K562 (cell line): Measurements from ENCODE around the gene SLC6A6. TPM values are rescaled to one million over a fixed set of nuclear protein-coding genes. Genes with fewer than 3 reads are reported as not detected.

Source experiments
- BRD9 ChIP-seq: fragments of 450-650 bp; IDR thresholded peaks from 2 replicates; pipeline ENCODE4 v1.6.1; 2018; ENCODE audit warnings: low read depth; ENCODE audit not compliant: partially characterized antibody
- CBFB ChIP-seq: sonication (generic); formaldehyde crosslinking; IDR thresholded peaks from 2 replicates; pipeline ENCODE4 v1.4.0; 2020; ENCODE audit warnings: mild to moderate bottlenecking, missing genetic modification reagents
- CBX3 ChIP-seq, 2 experiments: IDR thresholded peaks; 1 replicate in 1 of 2; 2 replicates in 1 of 2; pipeline ENCODE4 v1.6.1; 2012; ENCODE audit warnings: inconsistent platforms in 2 of 2, low read length in 2 of 2, borderline replicate concordance in 1 of 2, control low read depth in 1 of 2
- ESRRA ChIP-seq: fragments of 450-650 bp; IDR thresholded peaks from 2 replicates; pipeline ENCODE4 v1.6.1; 2014; ENCODE audit warnings: low read depth, mild to moderate bottlenecking, moderate library complexity, borderline replicate concordance
- NKRF ChIP-seq: fragments of 450-650 bp; IDR thresholded peaks from 2 replicates; pipeline ENCODE4 v1.6.1; 2016; ENCODE audit warnings: borderline replicate concordance
- TEAD2 ChIP-seq: fragments of 450-650 bp; IDR thresholded peaks from 2 replicates; pipeline ENCODE4 v1.6.1; 2016; ENCODE audit warnings: missing genetic modification characterization, control low read depth, missing compliant biosample characterization
- ZNF277 ChIP-seq: fragments of 250-450 bp; sonication (Bioruptor Pico); IDR thresholded peaks from 2 replicates; pipeline ENCODE4 v1.8.0; 2022; ENCODE audit warnings: inconsistent platforms, mild to moderate bottlenecking, moderate library complexity, borderline replicate concordance
- ZNF282 ChIP-seq: sonication (generic); formaldehyde crosslinking; IDR thresholded peaks from 2 replicates; pipeline ENCODE4 v1.8.1; 2023; ENCODE audit warnings: missing genetic modification reagents
- ZNF318 ChIP-seq, 2 experiments: fragments of 450-650 bp; IDR thresholded peaks; 2 replicates each; pipeline ENCODE4 v1.6.1; 2016; ENCODE audit warnings: mild to moderate bottlenecking in 2 of 2, borderline replicate concordance in 1 of 2, low read depth in 1 of 2, moderate library complexity in 1 of 2
- ZNF764 ChIP-seq: fragments of 250-450 bp; sonication (Bioruptor Pico); IDR thresholded peaks from 2 replicates; pipeline ENCODE4 v1.4.0; 2020; ENCODE audit warnings: low read depth, mild to moderate bottlenecking, moderate library complexity
- polyA plus RNA-seq, 8 experiments: library from polyadenylated mRNA; depleted of rRNA in 4 of 8; stranded (reverse) in 5 of 8; unstranded in 3 of 8; fragments of >200 nt; fragmentation: Nextera tagmentation in 2 of 8; fragmentation: Illumina TruSeq in 1 of 8; extraction: Ambion mirVana in 2 of 8; extraction: Trizol in 1 of 8; gene quantifications; 2 replicates each; pipeline versions ENCODE4 v1.2.1 to v1.2.3, GENCODE V29; 2011 to 2014; ENCODE audit warnings: inconsistent platforms in 1 of 8, missing spikeins in 1 of 8
- total RNA-seq, 7 experiments: library from RNA; depleted of rRNA in 6 of 7; stranded (reverse); fragments of >200 nt in 6 of 7; fragmentation: Illumina TruSeq in 2 of 7; extraction: Trizol in 2 of 7; gene quantifications; 2 replicates each; pipeline versions ENCODE4 v1.2.1 to v1.2.3, GENCODE V29; 2011 to 2021; ENCODE audit warnings: low replicate concordance in 1 of 7
- TF ChIP-seq, protein P1 (sequence below): sonication (generic); formaldehyde crosslinking; IDR thresholded peaks from 2 replicates; pipeline ENCODE4 v1.8.0; 2022; ENCODE audit warnings: mild to moderate bottlenecking, missing genetic modification reagents

SLC6A6 gene
- total and polyA plus RNA-seq, 9 of the 15 experiments (the other 6 are each of a cell fraction or from before 2014, with no cell fraction given): 12.3 to 203 (median 93.2) TPM

DNA sequence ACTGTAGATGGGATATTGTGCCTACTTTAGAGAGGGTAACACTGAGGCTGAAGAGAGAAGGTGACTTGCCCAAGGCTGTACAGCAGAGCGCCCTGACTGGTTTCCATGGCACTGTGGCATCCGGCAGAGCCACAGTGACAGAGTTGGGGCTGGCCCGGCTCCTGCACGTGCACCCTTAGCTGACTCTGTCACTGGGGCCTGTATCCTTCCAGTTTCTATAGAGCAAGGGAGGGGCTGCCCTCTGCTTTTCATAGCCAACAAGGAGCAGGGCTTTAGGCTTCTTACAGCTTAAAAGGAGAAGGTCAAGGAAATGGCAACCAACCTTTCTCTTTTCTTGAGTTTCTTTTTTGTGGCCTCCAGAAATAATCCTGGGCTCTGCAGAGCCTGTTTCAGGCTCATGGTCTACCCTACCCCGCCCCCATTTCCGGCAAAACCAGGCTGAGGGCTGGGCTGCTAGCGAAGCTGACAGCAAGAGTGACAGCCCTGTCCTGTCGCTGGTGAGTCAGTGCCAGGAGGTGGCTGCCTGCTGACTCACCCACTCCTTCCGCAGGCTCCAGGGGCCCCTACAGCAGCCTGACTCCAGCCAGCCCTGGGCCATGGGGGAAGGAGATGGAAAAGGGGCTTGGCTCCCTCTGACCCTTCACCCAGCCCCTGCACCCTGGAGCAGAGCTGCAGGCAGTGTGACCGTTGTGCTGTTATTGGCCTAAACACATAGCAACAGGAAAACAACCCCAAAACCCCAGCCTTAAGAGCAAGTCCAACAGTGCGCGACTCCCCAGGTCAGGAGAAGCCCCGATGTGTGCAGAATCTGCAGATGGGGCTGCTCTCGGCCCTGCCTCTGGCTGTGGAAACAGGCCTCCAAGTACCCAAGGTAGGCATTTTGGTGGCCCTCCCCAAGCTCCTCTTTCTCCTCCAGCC, 29.8 kb downstream of the SLC6A6 start (continued):
- no peak for TF ChIP-seq ZNF277 (CRISPR knock-in tag)
- TF ChIP-seq NKRF: peak; percentile 55; the same call in 1 of the 2 replicates
- peak; percentile 14; the same call in 1 of the 2 replicates for TF ChIP-seq ESRRA
- no peak for TF ChIP-seq TEAD2 (tag)
- no peak; a peak in 1 of 3 replicates for TF ChIP-seq CBX3 (IDR thresholded peaks at IDR 0.05; ENCODE audit: borderline replicate concordance in 1 of 2, low read length in 2 of 2)
- TF ChIP-seq ZNF282 (CRISPR knock-in tag): no peak
- TF ChIP-seq, protein P1, sequence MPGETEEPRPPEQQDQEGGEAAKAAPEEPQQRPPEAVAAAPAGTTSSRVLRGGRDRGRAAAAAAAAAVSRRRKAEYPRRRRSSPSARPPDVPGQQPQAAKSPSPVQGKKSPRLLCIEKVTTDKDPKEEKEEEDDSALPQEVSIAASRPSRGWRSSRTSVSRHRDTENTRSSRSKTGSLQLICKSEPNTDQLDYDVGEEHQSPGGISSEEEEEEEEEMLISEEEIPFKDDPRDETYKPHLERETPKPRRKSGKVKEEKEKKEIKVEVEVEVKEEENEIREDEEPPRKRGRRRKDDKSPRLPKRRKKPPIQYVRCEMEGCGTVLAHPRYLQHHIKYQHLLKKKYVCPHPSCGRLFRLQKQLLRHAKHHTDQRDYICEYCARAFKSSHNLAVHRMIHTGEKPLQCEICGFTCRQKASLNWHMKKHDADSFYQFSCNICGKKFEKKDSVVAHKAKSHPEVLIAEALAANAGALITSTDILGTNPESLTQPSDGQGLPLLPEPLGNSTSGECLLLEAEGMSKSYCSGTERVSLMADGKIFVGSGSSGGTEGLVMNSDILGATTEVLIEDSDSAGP (CRISPR knock-in tag): no peak
- peak; percentile 35 for TF ChIP-seq BRD9
- peak in 1 of 2 experiments; percentile 94; a peak in 2 of 4 replicates for TF ChIP-seq ZNF318 (IDR thresholded peaks at IDR 0.05; ENCODE audit: borderline replicate concordance in 1 of 2, low read depth in 1 of 2)
- no peak for TF ChIP-seq CBFB (CRISPR knock-in tag)
- no peak for TF ChIP-seq ZNF764 (CRISPR knock-in tag)
